Activated CD8-positive, alpha-beta memory T cell treated with anti-CD3 and anti-CD28 coated beads, Interleukin-2, amount 50 U/mL, for 4 hours (primary cell): ENCODE data around the gene KCNRG.
"Not testable (repeated sequence)": the region's sequence is repeated elsewhere in the genome, so short reads cannot be mapped to it uniquely, and the experiment has no call there.

ENCODE experiments used
- DNase-seq: peaks from one replicate; pipeline ENCODE4 v3.0.0-alpha.2; 2020

Gene KCNRG

DNA sequence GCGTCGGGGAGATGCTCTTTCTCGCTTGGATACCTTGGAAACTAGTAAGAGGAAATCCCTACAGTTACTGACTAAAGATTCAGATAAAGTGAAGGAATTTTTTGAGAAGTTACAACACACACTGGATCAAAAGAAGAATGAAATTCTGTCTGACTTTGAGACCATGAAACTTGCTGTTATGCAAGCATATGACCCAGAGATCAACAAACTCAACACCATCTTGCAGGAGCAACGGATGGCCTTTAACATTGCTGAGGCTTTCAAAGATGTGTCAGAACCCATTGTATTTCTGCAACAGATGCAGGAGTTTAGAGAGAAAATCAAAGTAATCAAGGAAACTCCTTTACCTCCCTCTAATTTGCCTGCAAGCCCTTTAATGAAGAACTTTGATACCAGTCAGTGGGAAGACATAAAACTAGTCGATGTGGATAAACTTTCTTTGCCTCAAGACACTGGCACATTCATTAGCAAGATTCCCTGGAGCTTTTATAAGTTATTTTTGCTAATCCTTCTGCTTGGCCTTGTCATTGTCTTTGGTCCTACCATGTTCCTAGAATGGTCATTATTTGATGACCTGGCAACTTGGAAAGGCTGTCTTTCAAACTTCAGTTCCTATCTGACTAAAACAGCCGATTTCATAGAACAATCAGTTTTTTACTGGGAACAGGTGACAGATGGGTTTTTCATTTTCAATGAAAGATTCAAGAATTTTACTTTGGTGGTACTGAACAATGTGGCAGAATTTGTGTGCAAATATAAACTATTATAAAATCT lies 2.7 kb upstream of the KCNRG start:
- no peak for DNase-seq

DNA sequence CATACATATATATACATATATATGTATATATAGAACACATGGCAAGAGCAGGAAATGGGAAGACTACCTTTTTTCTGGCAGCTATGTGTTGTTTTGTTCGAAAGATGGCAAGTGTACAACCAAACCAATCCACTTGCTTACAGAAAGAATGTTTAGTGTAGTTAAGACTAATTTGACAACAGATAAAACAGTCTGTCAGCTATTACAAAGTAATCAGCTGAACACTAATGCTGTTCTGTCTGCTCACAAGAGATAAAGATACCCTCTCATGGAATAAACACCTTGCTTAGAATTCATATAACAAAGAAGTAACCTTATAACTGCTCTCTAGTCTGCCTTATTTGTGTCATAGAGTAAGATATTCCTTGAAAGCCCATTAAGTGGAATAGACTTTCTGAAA lies 858 bp upstream of the KCNRG start:
- no peak for DNase-seq

GRCh38 chr13:50015750-50016149 lies 506 bp downstream of the KCNRG start:
- DNase-seq: no peak

DNA sequence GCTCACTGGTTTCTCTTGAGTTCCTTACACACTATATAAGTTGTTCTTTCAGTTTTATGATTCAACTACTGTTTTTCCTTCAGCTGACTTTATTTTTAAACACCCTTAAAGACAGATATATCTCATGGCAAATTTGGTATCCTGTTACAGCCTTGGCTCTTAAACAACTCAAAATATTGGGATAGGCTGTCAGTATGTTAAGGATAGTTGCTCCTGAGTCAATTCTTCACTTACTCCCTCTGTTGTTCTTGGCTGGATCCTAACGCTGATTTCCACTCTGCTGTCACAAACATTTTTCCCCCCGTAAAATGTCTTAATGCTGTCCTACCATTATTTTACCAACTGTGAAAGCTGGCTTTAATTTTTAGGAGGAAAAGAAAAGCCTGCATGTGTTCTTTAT lies 1.2 kb downstream of the KCNRG start:
- no peak for DNase-seq

- DNase-seq: no peak
Measured at GRCh38 chr13:50017819-50018218, 2.6 kb downstream of the KCNRG start.

GRCh38 chr13:50025436-50025835 lies 10.2 kb downstream of the KCNRG start:
- no peak for DNase-seq

DNA sequence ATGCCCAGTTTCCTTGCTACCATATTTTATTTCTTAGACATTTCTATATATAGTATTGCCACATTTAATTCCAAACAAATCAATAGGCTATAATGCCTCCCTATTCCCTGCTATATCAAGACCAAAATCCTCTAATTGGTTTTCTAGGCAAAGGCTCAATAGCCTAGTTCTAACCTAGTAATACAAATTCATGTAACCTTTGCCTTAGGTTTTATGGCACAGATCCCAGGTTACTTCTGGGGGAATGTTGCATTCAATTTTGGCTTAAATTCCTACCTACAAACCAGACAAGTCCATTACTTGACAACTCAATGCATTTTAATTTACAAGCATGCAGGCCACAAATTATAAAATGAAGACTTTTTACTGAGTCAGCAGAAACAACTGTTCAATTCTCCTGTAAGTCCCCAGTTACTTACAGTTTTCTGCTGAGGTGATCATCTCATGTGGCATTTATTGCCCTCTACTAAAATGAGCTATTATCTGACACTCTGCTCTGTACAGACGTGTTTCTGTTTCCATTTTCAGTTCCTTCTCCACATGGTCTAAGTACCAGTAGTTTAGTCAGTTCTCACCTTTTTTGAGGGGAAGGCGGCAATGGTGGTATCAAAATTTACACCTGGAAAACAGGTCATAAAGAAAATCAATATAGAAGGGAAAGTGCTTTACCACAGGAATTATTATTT lies 11.7 kb downstream of the KCNRG start:
- DNase-seq: no peak

- DNase-seq: no peak
Measured at GRCh38 chr13:50030315-50030714, 15.1 kb downstream of the KCNRG start.

GRCh38 chr13:50033725-50034124 lies 18.5 kb downstream of the KCNRG start:
- DNase-seq: no peak

GRCh38 chr13:50037788-50038187 lies 22.5 kb downstream of the KCNRG start:
- DNase-seq: no peak

- DNase-seq: no peak
Measured at GRCh38 chr13:50038266-50038665, 23.0 kb downstream of the KCNRG start.

DNA sequence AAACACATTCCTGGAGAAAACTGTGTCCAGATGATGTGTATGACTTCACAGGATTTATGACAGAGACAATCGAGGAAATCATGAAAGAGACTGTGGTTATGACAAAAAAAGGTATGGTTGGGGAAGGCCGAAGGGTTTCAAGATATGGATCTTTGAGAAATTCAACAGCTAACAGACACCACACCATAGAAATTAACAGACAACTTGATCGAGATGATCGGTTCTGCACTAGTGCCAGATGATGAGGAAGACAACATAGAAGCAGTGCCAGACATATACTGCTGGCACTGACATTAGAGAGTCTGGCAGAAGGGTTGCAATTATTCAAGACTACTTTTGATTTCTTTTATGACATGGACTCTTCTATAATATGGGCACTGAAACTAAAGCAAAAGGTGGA lies 37.2 kb downstream of the KCNRG start:
- DNase-seq: no peak

DNA sequence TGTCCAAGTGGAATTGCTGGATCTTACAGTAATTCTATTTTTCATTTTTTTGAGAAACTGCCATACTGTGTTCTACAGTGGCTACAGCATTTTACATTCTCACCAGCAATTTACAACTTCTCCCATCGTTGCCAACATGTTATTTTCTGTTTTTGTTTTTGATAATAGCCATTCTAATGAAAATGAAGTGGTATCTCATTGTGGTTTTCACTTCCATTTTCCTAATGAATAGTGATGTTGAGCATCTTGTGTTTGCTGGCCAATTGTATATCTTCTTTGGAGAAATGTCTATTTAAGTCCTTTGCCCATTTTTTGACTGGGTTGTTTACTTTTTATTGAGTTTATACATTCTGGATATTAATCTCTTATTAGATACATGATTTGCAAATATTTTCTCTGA lies 38.6 kb downstream of the KCNRG start:
- no peak for DNase-seq

DNA sequence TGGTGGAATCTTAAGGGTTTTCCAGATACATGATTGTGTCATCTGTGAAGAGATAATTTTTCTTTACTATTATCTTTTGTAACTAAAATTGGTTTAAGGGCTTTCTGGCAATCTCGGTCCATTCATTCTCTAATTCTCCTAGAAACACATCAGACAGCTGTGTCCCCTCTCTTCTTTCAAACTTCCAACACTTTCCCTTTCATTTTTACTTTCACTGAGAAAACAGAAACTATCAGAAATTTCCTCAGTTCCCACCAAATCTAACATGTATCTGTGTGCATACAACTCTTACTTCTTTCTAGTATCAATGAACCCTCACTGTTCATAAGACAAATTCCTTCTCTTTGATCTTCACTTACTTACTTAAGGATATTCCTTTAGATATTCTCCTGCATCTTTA lies 40.2 kb downstream of the KCNRG start:
- DNase-seq: no peak

- DNase-seq: no peak
Measured at GRCh38 chr13:50060718-50061117, 45.5 kb downstream of the KCNRG start.

GRCh38 chr13:50062336-50062735 lies 47.1 kb downstream of the KCNRG start:
- not testable (repeated sequence) for DNase-seq

DNA sequence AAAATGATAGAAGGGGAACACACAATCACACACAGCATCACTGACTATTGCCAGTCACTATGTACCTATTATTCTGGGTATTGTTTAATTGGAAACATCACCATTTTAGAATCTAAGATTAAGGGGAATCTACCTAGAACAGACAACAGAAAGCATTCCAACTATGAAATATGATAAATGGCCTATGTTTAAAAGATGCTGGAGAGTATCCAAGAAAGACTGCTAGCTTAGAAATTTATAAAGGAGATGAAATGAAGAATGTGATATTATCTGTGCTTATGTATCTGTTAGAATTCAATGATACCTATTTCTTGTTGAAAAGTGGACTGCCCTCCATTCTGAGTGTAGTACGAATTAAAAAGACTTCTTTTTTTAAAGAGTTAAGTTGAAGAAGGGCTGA lies 50.5 kb downstream of the KCNRG start:
- DNase-seq: no peak

DNA sequence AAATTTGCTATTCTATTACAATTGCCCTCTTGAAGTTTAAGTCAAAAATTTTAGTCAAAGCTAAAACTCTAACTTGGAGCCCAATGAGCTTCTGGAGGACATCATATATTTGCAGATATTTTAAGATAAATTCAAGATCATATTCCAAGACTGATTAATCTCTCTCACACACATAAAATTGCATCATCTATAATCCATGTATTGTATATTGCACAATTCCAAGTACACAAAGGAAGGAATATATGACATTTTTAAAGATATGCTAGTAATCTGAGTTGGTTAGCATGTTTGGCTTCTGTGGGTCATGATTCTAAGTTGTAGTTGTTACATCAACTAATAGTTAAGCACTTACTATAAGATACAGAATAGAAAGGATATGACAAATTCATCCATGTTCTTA lies 53.3 kb downstream of the KCNRG start:
- no peak for DNase-seq

GRCh38 chr13:50069261-50069660 lies 54.0 kb downstream of the KCNRG start:
- DNase-seq: no peak

DNA sequence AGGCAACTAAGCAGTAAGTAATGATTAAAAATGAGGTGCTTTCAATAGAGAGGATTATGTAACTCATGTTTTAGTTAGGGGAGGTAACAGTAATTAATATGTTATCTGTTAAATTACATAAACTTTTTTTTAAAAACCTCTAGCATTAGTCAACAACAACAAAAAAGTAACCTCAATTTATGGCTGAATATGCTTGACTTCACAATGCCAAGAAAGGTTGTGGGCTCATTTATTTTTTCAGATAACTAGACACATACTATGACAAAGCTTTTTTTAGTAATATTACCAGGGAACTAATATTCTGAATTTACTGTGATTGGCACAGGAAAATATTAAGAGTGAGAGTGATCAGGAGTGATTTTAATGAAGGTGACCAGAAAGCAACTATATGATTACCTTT lies 54.9 kb downstream of the KCNRG start:
- DNase-seq: no peak
